Sigmoid colon (tissue), 7 donors: Measurements from ENCODE around the gene ATF4. TPM values are rescaled to one million over a fixed set of nuclear protein-coding genes. Genes with fewer than 3 reads are reported as not detected.
"Not testable (repeated sequence)": the region's sequence is repeated elsewhere in the genome, so short reads cannot be mapped to it uniquely, and the experiment has no call there.

Experiments
- DNase-seq: peaks from one replicate; pipeline ENCODE4 v3.0.0-alpha.2; 2019
- H3K27ac ChIP-seq, 4 donors: fragments of 200-600 bp; sonication (generic); one replicate each; pipeline ENCODE4 v1.5.1; 2016 to 2019; ENCODE audit warnings: mild to moderate bottlenecking in 1 of 4
- H3K27me3 ChIP-seq, 3 donors: fragments of 200-600 bp; sonication (generic); one replicate each; pipeline ENCODE4 v1.5.1; 2019; ENCODE audit warnings: mild to moderate bottlenecking in 1 of 3
- H3K36me3 ChIP-seq, 4 donors: fragments of 200-600 bp; sonication (generic); one replicate each; pipeline ENCODE4 v1.5.1; 2016 to 2019
- H3K4me1 ChIP-seq, 4 donors: fragments of 200-600 bp; sonication (generic); one replicate each; pipeline ENCODE4 v1.5.1; 2017 to 2019
- H3K4me3 ChIP-seq, 4 donors: fragments of 200-600 bp; sonication (generic); one replicate each; pipeline ENCODE4 v1.5.1; 2017 to 2019; ENCODE audit warnings: mild to moderate bottlenecking in 2 of 4, moderate library complexity in 1 of 4
- H3K9me3 ChIP-seq, 4 donors: fragments of 200-600 bp in 3 of 4; sonication (generic) in 3 of 4; one replicate each; pipeline versions ENCODE4 v1.5.1 to v1.6.1; 2013 to 2019
- EP300 ChIP-seq, 4 donors: sonication (generic); formaldehyde crosslinking; IDR thresholded peaks; one replicate each; pipeline ENCODE4 v1.6.1; 2017; ENCODE audit warnings: antibody characterized with exemption in 4 of 4
- POLR2A ChIP-seq, 2 donors: fragments of 450-650 bp; IDR thresholded peaks; one replicate each; pipeline ENCODE4 v1.6.1; 2016; ENCODE audit warnings: antibody characterized with exemption in 2 of 2, mild to moderate bottlenecking in 2 of 2, moderate library complexity in 2 of 2
- POLR2AphosphoS5 ChIP-seq, 4 donors: sonication (generic); formaldehyde crosslinking; IDR thresholded peaks; one replicate each; pipeline ENCODE4 v1.6.1; 2017; ENCODE audit warnings: antibody characterized with exemption in 4 of 4
- WGBS, 2 donors: extraction: QIAGEN DNeasy Blood & Tissue Kit; methylation state at CpG; one replicate each; pipeline ENCODE4 v1.1.7; 2013; 5-methylcytosine and 5-hydroxymethylcytosine counted together
- intact Hi-C: fragments of 100-400 bp; cut with DNase I; formaldehyde crosslinking; loops from one replicate; pipeline ENCODE4 v1.15.1; 2023
- polyA plus RNA-seq, 3 donors: library from polyadenylated mRNA; stranded (reverse); fragments of 200-250 nt; gene quantifications; one replicate each; pipeline ENCODE4 v1.2.3, GENCODE V29; 2013
- total RNA-seq, 4 donors: library from RNA; depleted of rRNA; stranded (reverse); fragments of >200 nt; gene quantifications; one replicate each; pipeline ENCODE4 v1.1.0, GENCODE V29; 2016
- TF ChIP-seq, protein P1 (sequence below), 4 experiments: fragments of 450-650 bp in 3 of 4; fragments of 200-600 bp in 1 of 4; IDR thresholded peaks; one replicate each; pipeline ENCODE4 v1.5.1; 2016 to 2019; ENCODE audit warnings: antibody characterized with exemption in 4 of 4, mild to moderate bottlenecking in 3 of 4, moderate library complexity in 2 of 4
- donor health status: healthy with polysubstance abuse.
- donor health status: Bipolar disorder and iron deficiency.
- donor health status: healthy.

ATF4 gene
- total and polyA plus RNA-seq, 7 donors, result 423 to 651 (median 483) TPM

GRCh38 chr22:39518996-39519680, 1.2 kb upstream of the ATF4 start:
- TF ChIP-seq POLR2AphosphoS5 (IDR thresholded peaks at IDR 0.05) (no peak), POLR2A (IDR thresholded peaks at IDR 0.05) (no peak), EP300 (IDR thresholded peaks at IDR 0.05) (no peak)
- TF ChIP-seq, protein P1, sequence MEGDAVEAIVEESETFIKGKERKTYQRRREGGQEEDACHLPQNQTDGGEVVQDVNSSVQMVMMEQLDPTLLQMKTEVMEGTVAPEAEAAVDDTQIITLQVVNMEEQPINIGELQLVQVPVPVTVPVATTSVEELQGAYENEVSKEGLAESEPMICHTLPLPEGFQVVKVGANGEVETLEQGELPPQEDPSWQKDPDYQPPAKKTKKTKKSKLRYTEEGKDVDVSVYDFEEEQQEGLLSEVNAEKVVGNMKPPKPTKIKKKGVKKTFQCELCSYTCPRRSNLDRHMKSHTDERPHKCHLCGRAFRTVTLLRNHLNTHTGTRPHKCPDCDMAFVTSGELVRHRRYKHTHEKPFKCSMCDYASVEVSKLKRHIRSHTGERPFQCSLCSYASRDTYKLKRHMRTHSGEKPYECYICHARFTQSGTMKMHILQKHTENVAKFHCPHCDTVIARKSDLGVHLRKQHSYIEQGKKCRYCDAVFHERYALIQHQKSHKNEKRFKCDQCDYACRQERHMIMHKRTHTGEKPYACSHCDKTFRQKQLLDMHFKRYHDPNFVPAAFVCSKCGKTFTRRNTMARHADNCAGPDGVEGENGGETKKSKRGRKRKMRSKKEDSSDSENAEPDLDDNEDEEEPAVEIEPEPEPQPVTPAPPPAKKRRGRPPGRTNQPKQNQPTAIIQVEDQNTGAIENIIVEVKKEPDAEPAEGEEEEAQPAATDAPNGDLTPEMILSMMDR (IDR thresholded peaks at IDR 0.05), result no peak
- no peaks in the 10 kb centered on the region for H3K27me3 ChIP-seq
- H3K27ac ChIP-seq, result peak overlapping the region; percentile 99 to 100 (median 99)
- no peak for DNase-seq
- intact Hi-C loops, result loop anchor here (2.0 to 5.0 kb wide), 2 partner anchors 16 to 117 kb away; partner anchors contain the start of gene MIEF1
- H3K4me3 ChIP-seq, result peak overlapping the region; percentile 80 to 100 (median 96)
- peaks cover 0 to 44% (median 39%) of the 10 kb centered on the region in 4 donors for H3K4me1 ChIP-seq
- WGBS, 2 donors, result 6 to 8% methylated on average over 24 of the region's 24 CpGs
- H3K9me3 ChIP-seq, result no peaks in the 10 kb centered on the region
- peaks cover 17 to 55% (median 31%) of the 10 kb centered on the region in 4 donors for H3K36me3 ChIP-seq

GRCh38 chr22:39519681-39520225, 609 bp upstream of the ATF4 start:
- intact Hi-C loops, result loop anchor here (2.0 to 5.0 kb wide), 4 partner anchors 17 to 647 kb away; partner anchors contain the start of genes CBX6 and MIEF1
- H3K4me3 ChIP-seq, result peak overlapping the region; percentile 80 to 100 (median 96)
- peak; percentile 99 for DNase-seq

GRCh38 chr22:39521106-39521885, 934 bp downstream of the ATF4 start:
- peak; percentile 93 for DNase-seq

More at GRCh38 chr22:39519681-39520225, 609 bp upstream of the ATF4 start:
- Histone ChIP-seq H3K27ac (peak overlapping the region; percentile 99 to 100 (median 99)), H3K9me3 (no peaks in the 10 kb centered on the region), H3K4me1 (peaks cover 0 to 50% (median 45%) of the 10 kb centered on the region in 4 donors), H3K27me3 (no peaks in the 10 kb centered on the region), H3K36me3 (peaks cover 19 to 55% (median 32%) of the 10 kb centered on the region in 4 donors)
- TF ChIP-seq POLR2A (IDR thresholded peaks at IDR 0.05) (peak; percentile 87 to 91), EP300 (IDR thresholded peaks at IDR 0.05) (no peak), POLR2AphosphoS5 (IDR thresholded peaks at IDR 0.05) (peak; percentile 84 to 94 (median 92))
- TF ChIP-seq, protein P1 (IDR thresholded peaks at IDR 0.05), result peak in 2 of 4 experiments; percentile 22 to 27
- 0% methylated on average over 47 of the region's 47 CpGs for WGBS, 2 donors

DNA sequence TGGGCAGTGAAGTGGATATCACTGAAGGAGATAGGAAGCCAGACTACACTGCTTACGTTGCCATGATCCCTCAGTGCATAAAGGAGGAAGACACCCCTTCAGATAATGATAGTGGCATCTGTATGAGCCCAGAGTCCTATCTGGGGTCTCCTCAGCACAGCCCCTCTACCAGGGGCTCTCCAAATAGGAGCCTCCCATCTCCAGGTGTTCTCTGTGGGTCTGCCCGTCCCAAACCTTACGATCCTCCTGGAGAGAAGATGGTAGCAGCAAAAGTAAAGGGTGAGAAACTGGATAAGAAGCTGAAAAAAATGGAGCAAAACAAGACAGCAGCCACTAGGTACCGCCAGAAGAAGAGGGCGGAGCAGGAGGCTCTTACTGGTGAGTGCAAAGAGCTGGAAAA, 1.7 kb downstream of the ATF4 start:
- H3K9me3 ChIP-seq, DNase-seq, H3K27me3 ChIP-seq: not testable (repeated sequence)
- peak overlapping the region; percentile 99 to 100 (median 99) for H3K27ac ChIP-seq
- 9 to 27% methylated on average over 4 to 5 of the region's 5 CpGs for WGBS, 2 donors
- peak overlapping the region; percentile 80 to 100 (median 96) for H3K4me3 ChIP-seq
- H3K4me1 ChIP-seq, result peaks cover 0 to 63% (median 58%) of the 10 kb centered on the region in 4 donors
- H3K36me3 ChIP-seq, result peaks cover 19 to 47% (median 31%) of the 10 kb centered on the region in 4 donors
- intact Hi-C loops, result loop anchor here (5.0 kb wide), 2 partner anchors 170 to 650 kb away; partner anchors contain the start of gene CBX6

More at GRCh38 chr22:39521106-39521885, 934 bp downstream of the ATF4 start:
- peaks cover 19 to 52% (median 31%) of the 10 kb centered on the region in 4 donors for H3K36me3 ChIP-seq
- H3K4me1 ChIP-seq, result peaks cover 0 to 59% (median 57%) of the 10 kb centered on the region in 4 donors
- TF ChIP-seq POLR2AphosphoS5 (IDR thresholded peaks at IDR 0.05), result peak in 1 of 4 donors; percentile 52
- peak overlapping the region; percentile 80 to 100 (median 96) for H3K4me3 ChIP-seq
- H3K27ac ChIP-seq, result peak overlapping the region; percentile 99 to 100 (median 99)
- not testable (repeated sequence) for H3K27me3 ChIP-seq, H3K9me3 ChIP-seq
- 1 to 4% methylated on average over 28 of the region's 28 CpGs for WGBS, 2 donors
- intact Hi-C loops, result loop anchor here (5.0 kb wide), 2 partner anchors 169 to 649 kb away; partner anchors contain the start of gene CBX6

DNA sequence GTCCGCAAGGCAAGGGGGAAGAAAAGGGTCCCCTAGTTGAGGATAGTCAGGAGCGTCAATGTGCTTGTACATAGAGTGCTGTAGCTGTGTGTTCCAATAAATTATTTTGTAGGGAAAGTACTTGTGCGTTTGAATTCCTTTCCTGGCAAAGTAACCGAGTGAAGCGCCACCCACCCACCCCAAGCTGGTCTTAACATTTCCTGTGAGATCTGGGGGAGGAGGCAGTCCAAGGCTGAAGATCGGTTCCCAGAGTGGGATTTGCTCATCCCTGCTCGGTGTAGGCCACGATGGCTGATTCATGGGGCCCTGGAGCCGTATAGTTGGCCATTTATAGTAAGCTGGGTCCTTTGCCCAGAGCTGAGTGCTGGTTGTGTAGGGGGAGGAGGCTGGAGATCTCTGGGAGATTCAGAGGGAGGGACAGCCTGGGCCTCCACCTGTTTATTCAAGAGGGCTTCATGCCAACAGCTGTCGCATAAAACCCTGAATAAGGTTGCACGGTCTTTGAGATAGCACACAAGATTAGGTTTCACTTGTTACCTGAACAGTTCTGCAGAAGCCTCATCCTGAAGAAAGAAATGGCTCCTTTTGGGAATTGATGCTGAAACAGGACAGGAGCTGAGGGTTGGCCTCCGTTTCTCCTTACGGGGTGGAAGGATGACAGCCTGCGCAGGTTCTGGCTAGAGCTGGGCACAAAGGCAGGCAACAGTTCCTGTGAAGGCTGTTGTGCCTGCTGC, 2.4 kb downstream of the ATF4 start:
- Histone ChIP-seq H3K9me3 (no peaks in the 10 kb centered on the region), H3K27ac (peak overlapping the region; percentile 99 to 100 (median 99)), H3K27me3 (no peaks in the 10 kb centered on the region), H3K4me3 (peak overlapping the region; percentile 80 to 100 (median 96)), H3K36me3 (peaks cover 19 to 42% (median 31%) of the 10 kb centered on the region in 4 donors), H3K4me1 (peaks cover 0 to 70% (median 64%) of the 10 kb centered on the region in 4 donors)
- TF ChIP-seq, protein P1 (IDR thresholded peaks at IDR 0.05), result no peak
- peak in 1 of 4 donors; percentile 23 for TF ChIP-seq EP300 (IDR thresholded peaks at IDR 0.05)
- peak; percentile 39 to 73 (median 64) for TF ChIP-seq POLR2AphosphoS5 (IDR thresholded peaks at IDR 0.05)
- peak; percentile 29 to 35 for TF ChIP-seq POLR2A (IDR thresholded peaks at IDR 0.05)
- 4 to 32% methylated on average over 14 of the region's 14 CpGs for WGBS, 2 donors
- peak; percentile 90 for DNase-seq
- intact Hi-C loops, result loop anchor here (5.0 kb wide), 2 partner anchors 170 to 650 kb away; partner anchors contain the start of gene CBX6
